Astrocyte (in vitro differentiated cells and primary cell): ENCODE results near the gene DSCAM.

Experiments
- CTCF ChIP-seq: IDR thresholded peaks from 2 replicates; pipeline ENCODE4 v1.5.1; 2011; ENCODE audit warnings: low read depth, mild to moderate bottlenecking, inconsistent platforms, low read length, moderate library complexity; ENCODE audit not compliant: insufficient read depth
- EZH2 ChIP-seq: IDR thresholded peaks from 2 replicates; pipeline ENCODE4 v1.6.1; 2012; ENCODE audit warnings: mild to moderate bottlenecking, low read length, inconsistent platforms; ENCODE audit not compliant: insufficient read depth

- no peak for TF ChIP-seq CTCF
- no peak for TF ChIP-seq EZH2
Measured at GRCh38 chr21:40851749-40852148, 4.8 kb upstream of the DSCAM start.
